Measurements from ENCODE around the gene ANKRD10.

Gene ANKRD10

GRCh38 chr13:110910013-110910890 is 4.6 kb downstream of the ANKRD10 start:
- Histone ChIP-seq H4K91ac (ENCODE audit: low read depth, low read length, poor library complexity) (no peak overlapping the region), H3K79me1 (ENCODE audit: low read depth, low read length) (peaks cover 5% of the 10 kb centered on the region), H2BK12ac (ENCODE audit: low read length) (no peak overlapping the region), H3K14ac (ENCODE audit: low read length) (no peak overlapping the region), H3K18ac (ENCODE audit: low read length) (no peak overlapping the region), H3K4ac (ENCODE audit: low read length) (no peak overlapping the region), H3K9ac (ENCODE audit: low read depth, low read length, poor library complexity) (no peak overlapping the region), H3K27me3 (ENCODE audit: control insufficient read depth in 3 of 3, insufficient read depth in 3 of 3, low read depth in 1 of 3, low read length in 3 of 3) (no peaks in the 10 kb centered on the region), H4K8ac (ENCODE audit: low read depth, low read length) (no peak overlapping the region), H3K9me3 (replicated peaks in 1 of 2; ENCODE audit: control insufficient read depth in 2 of 2, insufficient read depth in 1 of 2, low read depth in 1 of 2, low read length in 2 of 2) (no peaks in the 10 kb centered on the region), H3K4me2 (ENCODE audit: insufficient read depth, low read length, poor library complexity, severe bottlenecking) (no peak overlapping the region), H2AFZ (ENCODE audit: low read length) (no peak overlapping the region), H3K23ac (ENCODE audit: low read depth, low read length, poor library complexity) (no peak overlapping the region), H2BK120ac (ENCODE audit: low read depth, low read length) (no peak overlapping the region), H3K4me3 (ENCODE audit: low read length in 2 of 2) (no peak overlapping the region), H2BK5ac (ENCODE audit: low read length) (no peak overlapping the region), H3K4me1 (ENCODE audit: control insufficient read depth in 2 of 2, insufficient read depth in 1 of 2, low read depth in 1 of 2, low read length in 2 of 2) (peaks cover 13 to 17% of the 10 kb centered on the region in 2 donors), H3K27ac (replicated peaks; ENCODE audit: low read length) (no peak overlapping the region), H3K36me3 (replicated peaks in 1 of 2; ENCODE audit: control insufficient read depth in 2 of 2, insufficient read depth in 2 of 2, low read length in 2 of 2) (peaks cover 9 to 67% of the 10 kb centered on the region in 2 donors), H2BK15ac (ENCODE audit: low read length) (no peak overlapping the region), H2AK5ac (ENCODE audit: low read depth, low read length) (no peak overlapping the region)
- no CpG with 5 or more reads among the region's 14 CpGs for WGBS, 2 donors (ENCODE audit: extremely low coverage in 2 of 2, insufficient read length in 2 of 2, insufficient replicate concordance in 1 of 2)
- DNase-seq (ENCODE audit: low spot score), result no peak

- no peak overlapping the region for H2BK15ac ChIP-seq (ENCODE audit: low read length)
- no peak overlapping the region for H3K4ac ChIP-seq (ENCODE audit: low read length)
- H3K14ac ChIP-seq (ENCODE audit: low read length), result no peak overlapping the region
- H3K9ac ChIP-seq (ENCODE audit: low read depth, low read length, poor library complexity), result no peak overlapping the region
- H2BK5ac ChIP-seq (ENCODE audit: low read length), result no peak overlapping the region
- H3K18ac ChIP-seq (ENCODE audit: low read length), result no peak overlapping the region
- no peak overlapping the region for H3K4me2 ChIP-seq (ENCODE audit: insufficient read depth, low read length, poor library complexity, severe bottlenecking)
- no peak overlapping the region for H3K23ac ChIP-seq (ENCODE audit: low read depth, low read length, poor library complexity)
- H2BK120ac ChIP-seq (ENCODE audit: low read depth, low read length), result no peak overlapping the region
- no peak overlapping the region for H3K4me3 ChIP-seq (ENCODE audit: low read length in 2 of 2)
- H3K79me1 ChIP-seq (ENCODE audit: low read depth, low read length), result peaks cover 2% of the 10 kb centered on the region
- peaks cover 10 to 87% of the 10 kb centered on the region in 2 donors for H3K36me3 ChIP-seq (replicated peaks in 1 of 2; ENCODE audit: control insufficient read depth in 2 of 2, insufficient read depth in 2 of 2, low read length in 2 of 2)
- no peaks in the 10 kb centered on the region for H3K27me3 ChIP-seq (ENCODE audit: control insufficient read depth in 3 of 3, insufficient read depth in 3 of 3, low read depth in 1 of 3, low read length in 3 of 3)
- H2BK12ac ChIP-seq (ENCODE audit: low read length), result no peak overlapping the region
- H3K4me1 ChIP-seq (ENCODE audit: control insufficient read depth in 2 of 2, insufficient read depth in 1 of 2, low read depth in 1 of 2, low read length in 2 of 2), result peaks cover 12 to 17% of the 10 kb centered on the region in 2 donors
- H4K8ac ChIP-seq (ENCODE audit: low read depth, low read length), result no peak overlapping the region
- no peak overlapping the region for H2AFZ ChIP-seq (ENCODE audit: low read length)
- H3K27ac ChIP-seq (replicated peaks; ENCODE audit: low read length), result no peak overlapping the region
- WGBS, 2 donors (ENCODE audit: extremely low coverage in 2 of 2, insufficient read length in 2 of 2, insufficient replicate concordance in 1 of 2), result no CpG with 5 or more reads among the region's 9 CpGs
- H3K9me3 ChIP-seq (replicated peaks in 1 of 2; ENCODE audit: control insufficient read depth in 2 of 2, insufficient read depth in 1 of 2, low read depth in 1 of 2, low read length in 2 of 2), result no peaks in the 10 kb centered on the region
- no peak for DNase-seq (ENCODE audit: low spot score)
- no peak overlapping the region for H4K91ac ChIP-seq (ENCODE audit: low read depth, low read length, poor library complexity)
- H2AK5ac ChIP-seq (ENCODE audit: low read depth, low read length), result no peak overlapping the region
These were observed 6.6 kb downstream of the ANKRD10 start for GRCh38 chr13:110907951-110908898.

- DNase-seq (ENCODE audit: low spot score), result no peak
- H3K36me3 ChIP-seq (replicated peaks in 1 of 2; ENCODE audit: control insufficient read depth in 2 of 2, insufficient read depth in 2 of 2, low read length in 2 of 2), result peaks cover 10 to 96% of the 10 kb centered on the region in 2 donors
These were observed 7.6 kb downstream of the ANKRD10 start for GRCh38 chr13:110907301-110907700.

GRCh38 chr13:110904748-110905147 is 10.1 kb downstream of the ANKRD10 start:
- no peak overlapping the region for H3K18ac ChIP-seq (ENCODE audit: low read length)
- no peak overlapping the region for H2BK5ac ChIP-seq (ENCODE audit: low read length)
- no CpG with 5 or more reads among the region's 7 CpGs for WGBS, 2 donors (ENCODE audit: extremely low coverage in 2 of 2, insufficient read length in 2 of 2, insufficient replicate concordance in 1 of 2)
- no peak overlapping the region for H3K9ac ChIP-seq (ENCODE audit: low read depth, low read length, poor library complexity)
- H3K27me3 ChIP-seq (ENCODE audit: control insufficient read depth in 3 of 3, insufficient read depth in 3 of 3, low read depth in 1 of 3, low read length in 3 of 3), result no peaks in the 10 kb centered on the region
- no peak overlapping the region for H3K4me2 ChIP-seq (ENCODE audit: insufficient read depth, low read length, poor library complexity, severe bottlenecking)
- H3K79me1 ChIP-seq (ENCODE audit: low read depth, low read length), result peaks cover 2% of the 10 kb centered on the region
- H3K9me3 ChIP-seq (replicated peaks in 1 of 2; ENCODE audit: control insufficient read depth in 2 of 2, insufficient read depth in 1 of 2, low read depth in 1 of 2, low read length in 2 of 2), result no peaks in the 10 kb centered on the region
- H3K23ac ChIP-seq (ENCODE audit: low read depth, low read length, poor library complexity), result no peak overlapping the region
- H2BK12ac ChIP-seq (ENCODE audit: low read length), result no peak overlapping the region
- H4K91ac ChIP-seq (ENCODE audit: low read depth, low read length, poor library complexity), result no peak overlapping the region
- no peak overlapping the region for H3K27ac ChIP-seq (replicated peaks; ENCODE audit: low read length)
- H2AFZ ChIP-seq (ENCODE audit: low read length), result no peak overlapping the region
- H3K36me3 ChIP-seq (replicated peaks in 1 of 2; ENCODE audit: control insufficient read depth in 2 of 2, insufficient read depth in 2 of 2, low read length in 2 of 2), result peaks cover 11 to 98% of the 10 kb centered on the region in 2 donors
- no peak overlapping the region for H2AK5ac ChIP-seq (ENCODE audit: low read depth, low read length)
- no peak overlapping the region for H3K4me3 ChIP-seq (ENCODE audit: low read length in 2 of 2)
- no peak for DNase-seq (ENCODE audit: low spot score)
- no peak overlapping the region for H3K4ac ChIP-seq (ENCODE audit: low read length)
- H3K14ac ChIP-seq (ENCODE audit: low read length), result no peak overlapping the region
- no peak overlapping the region for H2BK15ac ChIP-seq (ENCODE audit: low read length)
- no peak overlapping the region for H4K8ac ChIP-seq (ENCODE audit: low read depth, low read length)
- peaks cover 0 to 7% of the 10 kb centered on the region in 2 donors for H3K4me1 ChIP-seq (ENCODE audit: control insufficient read depth in 2 of 2, insufficient read depth in 1 of 2, low read depth in 1 of 2, low read length in 2 of 2)
- no peak overlapping the region for H2BK120ac ChIP-seq (ENCODE audit: low read depth, low read length)

More at GRCh38 chr13:110907301-110907700, 7.6 kb downstream of the ANKRD10 start:
- no peak overlapping the region for H3K14ac ChIP-seq (ENCODE audit: low read length)
- no peak overlapping the region for H3K4ac ChIP-seq (ENCODE audit: low read length)
- peaks cover 6 to 14% of the 10 kb centered on the region in 2 donors for H3K4me1 ChIP-seq (ENCODE audit: control insufficient read depth in 2 of 2, insufficient read depth in 1 of 2, low read depth in 1 of 2, low read length in 2 of 2)
- no peak overlapping the region for H4K8ac ChIP-seq (ENCODE audit: low read depth, low read length)
- H2BK5ac ChIP-seq (ENCODE audit: low read length), result no peak overlapping the region
- no peak overlapping the region for H3K4me2 ChIP-seq (ENCODE audit: insufficient read depth, low read length, poor library complexity, severe bottlenecking)
- no peak overlapping the region for H2AK5ac ChIP-seq (ENCODE audit: low read depth, low read length)
- H2BK15ac ChIP-seq (ENCODE audit: low read length), result no peak overlapping the region
- no peaks in the 10 kb centered on the region for H3K27me3 ChIP-seq (ENCODE audit: control insufficient read depth in 3 of 3, insufficient read depth in 3 of 3, low read depth in 1 of 3, low read length in 3 of 3)
- H4K91ac ChIP-seq (ENCODE audit: low read depth, low read length, poor library complexity), result no peak overlapping the region
- H3K23ac ChIP-seq (ENCODE audit: low read depth, low read length, poor library complexity), result no peak overlapping the region
- no peak overlapping the region for H2BK120ac ChIP-seq (ENCODE audit: low read depth, low read length)
- no peak overlapping the region for H3K27ac ChIP-seq (replicated peaks; ENCODE audit: low read length)
- no peak overlapping the region for H2AFZ ChIP-seq (ENCODE audit: low read length)
- no peaks in the 10 kb centered on the region for H3K9me3 ChIP-seq (replicated peaks in 1 of 2; ENCODE audit: control insufficient read depth in 2 of 2, insufficient read depth in 1 of 2, low read depth in 1 of 2, low read length in 2 of 2)
- no peak overlapping the region for H2BK12ac ChIP-seq (ENCODE audit: low read length)
- WGBS, 2 donors (ENCODE audit: extremely low coverage in 2 of 2, insufficient read length in 2 of 2, insufficient replicate concordance in 1 of 2), result no CpG with 5 or more reads among the region's 4 CpGs
- H3K9ac ChIP-seq (ENCODE audit: low read depth, low read length, poor library complexity), result no peak overlapping the region
- peaks cover 2% of the 10 kb centered on the region for H3K79me1 ChIP-seq (ENCODE audit: low read depth, low read length)
- no peak overlapping the region for H3K4me3 ChIP-seq (ENCODE audit: low read length in 2 of 2)
- no peak overlapping the region for H3K18ac ChIP-seq (ENCODE audit: low read length)

All from neuronal stem cell (in vitro differentiated cells).